ENCODE measurements around the gene BCAS4.

The BCAS4 gene

DNA sequence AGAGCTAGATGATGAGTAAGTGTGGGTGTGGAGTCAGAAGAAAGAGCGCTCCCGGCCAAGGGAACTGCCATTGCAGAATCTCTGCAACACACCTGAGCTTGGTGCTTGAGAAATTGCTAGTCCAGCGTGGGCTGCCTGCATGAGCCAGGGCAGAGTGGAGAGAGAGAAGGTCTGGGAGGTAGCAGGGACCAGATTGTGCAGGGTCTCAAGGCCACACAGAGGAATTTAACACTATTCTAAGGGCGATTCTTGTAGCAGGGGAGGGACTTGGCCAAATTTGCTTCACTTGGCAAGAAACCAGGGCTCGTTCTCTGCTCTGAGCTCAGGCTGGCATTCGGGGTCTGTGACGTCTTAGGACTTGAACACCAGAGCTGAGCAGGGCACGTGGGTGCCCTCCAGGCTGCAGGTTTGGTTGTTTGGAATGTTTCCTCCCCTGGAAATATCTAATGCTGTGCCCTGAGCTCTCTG, 53.5 kb downstream of the BCAS4 start:
- no peaks in the 10 kb centered on the region for H3K9me3 ChIP-seq (ENCODE audit: insufficient read depth, low read length, severe bottlenecking)
- no peaks in the 10 kb centered on the region for H3K27me3 ChIP-seq (ENCODE audit: insufficient read depth, low read length, poor library complexity)
- H3K4me3 ChIP-seq (ENCODE audit: low read depth in 1 of 2, low read length in 2 of 2): no peak overlapping the region
- no peaks in the 10 kb centered on the region for H3K4me1 ChIP-seq (ENCODE audit: insufficient read depth, low read length)
- H3K79me2 ChIP-seq (ENCODE audit: insufficient read depth, low read length): no peaks in the 10 kb centered on the region
- H3K9ac ChIP-seq (ENCODE audit: low read depth, low read length): no peak overlapping the region
- H3K36me3 ChIP-seq (ENCODE audit: insufficient read depth, low read length): no peaks in the 10 kb centered on the region
- TF ChIP-seq CTCF (IDR thresholded peaks at IDR 0.05; ENCODE audit: borderline replicate concordance, extremely low read depth, low read length, poor library complexity, severe bottlenecking) (no peak), EZH2 (IDR thresholded peaks at IDR 0.05; ENCODE audit: borderline replicate concordance, low read depth, low read length, severe bottlenecking) (no peak)
- H3K4me2 ChIP-seq (ENCODE audit: insufficient read depth, low read length): no peak overlapping the region
- no peak overlapping the region for H2AFZ ChIP-seq (ENCODE audit: low read depth, low read length)
- no peak for ATAC-seq (ENCODE audit: insufficient read depth, low read depth)
- H3K27ac ChIP-seq (ENCODE audit: low read length): no peak overlapping the region
- DNase-seq: no peak
- H4K20me1 ChIP-seq (ENCODE audit: insufficient read depth, low read length): peaks cover 5% of the 10 kb centered on the region; the same call in 1 of the 2 replicates

- H3K27me3 ChIP-seq (ENCODE audit: insufficient read depth, low read length, poor library complexity): no peaks in the 10 kb centered on the region
- H3K79me2 ChIP-seq (ENCODE audit: insufficient read depth, low read length): no peaks in the 10 kb centered on the region
- H2AFZ ChIP-seq (ENCODE audit: low read depth, low read length): no peak overlapping the region
- H3K9ac ChIP-seq (ENCODE audit: low read depth, low read length): no peak overlapping the region
- ATAC-seq (ENCODE audit: insufficient read depth, low read depth) (no peak), DNase-seq (no peak)
- H3K4me2 ChIP-seq (ENCODE audit: insufficient read depth, low read length): no peak overlapping the region
- no peaks in the 10 kb centered on the region for H3K36me3 ChIP-seq (ENCODE audit: insufficient read depth, low read length)
- no peaks in the 10 kb centered on the region for H3K4me1 ChIP-seq (ENCODE audit: insufficient read depth, low read length)
- H3K27ac ChIP-seq (ENCODE audit: low read length): no peak overlapping the region
- H3K4me3 ChIP-seq (ENCODE audit: low read depth in 1 of 2, low read length in 2 of 2): no peak overlapping the region
- H4K20me1 ChIP-seq (ENCODE audit: insufficient read depth, low read length): peaks cover 5% of the 10 kb centered on the region; the same call in 1 of the 2 replicates
- TF ChIP-seq CTCF (IDR thresholded peaks at IDR 0.05; ENCODE audit: borderline replicate concordance, extremely low read depth, low read length, poor library complexity, severe bottlenecking) (no peak), EZH2 (IDR thresholded peaks at IDR 0.05; ENCODE audit: borderline replicate concordance, low read depth, low read length, severe bottlenecking) (no peak)
- no peaks in the 10 kb centered on the region for H3K9me3 ChIP-seq (ENCODE audit: insufficient read depth, low read length, severe bottlenecking)
Measured at GRCh38 chr20:50848846-50849673, 54.2 kb downstream of the BCAS4 start.

DNA sequence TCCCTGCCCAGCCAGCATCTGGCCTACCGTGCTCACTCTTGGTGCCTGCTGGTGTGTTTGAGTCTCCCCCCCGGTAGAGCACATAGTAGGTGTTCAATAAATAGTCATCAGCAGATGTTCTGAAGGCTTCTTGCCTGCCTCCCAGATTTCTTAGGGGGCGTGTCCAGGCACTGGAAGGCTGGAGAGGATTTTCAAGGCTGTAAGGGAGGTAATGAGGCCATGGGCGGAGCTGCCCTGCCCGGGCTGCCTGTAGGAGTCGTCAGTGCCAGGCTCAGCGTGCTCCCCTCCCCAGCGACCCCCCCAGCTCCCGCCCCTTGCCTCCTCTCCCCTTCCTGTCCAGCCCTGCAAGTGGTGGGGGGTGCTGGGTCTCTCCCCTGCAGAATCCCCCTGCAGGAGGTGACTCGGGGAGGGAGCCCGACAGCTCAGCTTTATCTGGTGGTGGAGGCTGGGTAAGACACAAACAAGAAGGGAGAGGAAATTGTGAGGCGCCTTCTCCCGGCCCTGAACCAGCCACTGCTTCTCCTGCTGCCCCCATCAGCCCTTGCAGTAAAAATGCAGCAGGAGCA, 55.9 kb downstream of the BCAS4 start:
- Histone ChIP-seq H3K27me3 (ENCODE audit: insufficient read depth, low read length, poor library complexity) (no peaks in the 10 kb centered on the region), H3K9ac (ENCODE audit: low read depth, low read length) (no peak overlapping the region), H3K27ac (ENCODE audit: low read length) (no peak overlapping the region), H3K36me3 (ENCODE audit: insufficient read depth, low read length) (no peaks in the 10 kb centered on the region), H2AFZ (ENCODE audit: low read depth, low read length) (no peak overlapping the region), H3K4me1 (ENCODE audit: insufficient read depth, low read length) (no peaks in the 10 kb centered on the region), H3K9me3 (ENCODE audit: insufficient read depth, low read length, severe bottlenecking) (no peaks in the 10 kb centered on the region), H3K4me2 (ENCODE audit: insufficient read depth, low read length) (no peak overlapping the region), H4K20me1 (ENCODE audit: insufficient read depth, low read length) (no peaks in the 10 kb centered on the region; the same call in 1 of the 2 replicates), H3K4me3 (ENCODE audit: low read depth in 1 of 2, low read length in 2 of 2) (no peak overlapping the region), H3K79me2 (ENCODE audit: insufficient read depth, low read length) (no peaks in the 10 kb centered on the region)
- DNase-seq (no peak), ATAC-seq (ENCODE audit: insufficient read depth, low read depth) (no peak)
- TF ChIP-seq EZH2 (IDR thresholded peaks at IDR 0.05; ENCODE audit: borderline replicate concordance, low read depth, low read length, severe bottlenecking): no peak

GRCh38 chr20:50852085-50852484, 57.2 kb downstream of the BCAS4 start:
- DNase-seq (no peak), ATAC-seq (ENCODE audit: insufficient read depth, low read depth) (no peak)
- H2AFZ ChIP-seq (ENCODE audit: low read depth, low read length): no peak overlapping the region
- H3K4me3 ChIP-seq (ENCODE audit: low read depth in 1 of 2, low read length in 2 of 2): no peak overlapping the region
- H4K20me1 ChIP-seq (ENCODE audit: insufficient read depth, low read length): peaks cover 2% of the 10 kb centered on the region
- no peak overlapping the region for H3K9ac ChIP-seq (ENCODE audit: low read depth, low read length)
- H3K27ac ChIP-seq (ENCODE audit: low read length): no peak overlapping the region
- H3K4me1 ChIP-seq (ENCODE audit: insufficient read depth, low read length): no peaks in the 10 kb centered on the region
- H3K36me3 ChIP-seq (ENCODE audit: insufficient read depth, low read length): no peaks in the 10 kb centered on the region
- no peaks in the 10 kb centered on the region for H3K9me3 ChIP-seq (ENCODE audit: insufficient read depth, low read length, severe bottlenecking)
- no peaks in the 10 kb centered on the region for H3K27me3 ChIP-seq (ENCODE audit: insufficient read depth, low read length, poor library complexity)
- H3K79me2 ChIP-seq (ENCODE audit: insufficient read depth, low read length): no peaks in the 10 kb centered on the region
- no peak for TF ChIP-seq CTCF (IDR thresholded peaks at IDR 0.05; ENCODE audit: borderline replicate concordance, extremely low read depth, low read length, poor library complexity, severe bottlenecking)
- no peak for TF ChIP-seq EZH2 (IDR thresholded peaks at IDR 0.05; ENCODE audit: borderline replicate concordance, low read depth, low read length, severe bottlenecking)
- no peak overlapping the region for H3K4me2 ChIP-seq (ENCODE audit: insufficient read depth, low read length)

All from DND-41 (cell line).